Astrocyte (in vitro differentiated cells and primary cell): Measurements from ENCODE around the gene CXCL14.

Source experiments
- CTCF ChIP-seq: IDR thresholded peaks from 2 replicates; pipeline ENCODE4 v1.5.1; 2011; ENCODE audit warnings: low read depth, mild to moderate bottlenecking, inconsistent platforms, low read length, moderate library complexity; ENCODE audit not compliant: insufficient read depth
- EZH2 ChIP-seq: IDR thresholded peaks from 2 replicates; pipeline ENCODE4 v1.6.1; 2012; ENCODE audit warnings: mild to moderate bottlenecking, low read length, inconsistent platforms; ENCODE audit not compliant: insufficient read depth

- TF ChIP-seq CTCF, result no peak
- no peak for TF ChIP-seq EZH2
These were observed 1.4 kb downstream of the CXCL14 start for GRCh38 chr5:135577421-135577820.
